Smooth muscle cell of the brain vasculature (primary cell): ENCODE measurements around the gene MYH7B.

Source experiments
- DNase-seq: peaks from one replicate; pipeline ENCODE4 v3.0.0-alpha.2; 2012; ENCODE audit warnings: low read depth, low spot score

MYH7B gene

GRCh38 chr20:34955231-34956040 is at the start of gene MYH7B, which contains the start of gene GSS:
TSS of gene MYH7B (plus strand) at chr20:34955868. CDS start at chr20:34978006, 22,138 bp downstream.
TSS of gene GSS (minus strand) at chr20:34955806. CDS start at chr20:34951852, 3,954 bp downstream.
- peak; percentile 92 for DNase-seq

GRCh38 chr20:34907616-34908469 is 47.8 kb upstream of the MYH7B start:
- peak; percentile 45 for DNase-seq

- DNase-seq: no peak
These were observed 40.5 kb upstream of the MYH7B start for GRCh38 chr20:34915131-34915530.

- no peak for DNase-seq
These were observed 39.8 kb upstream of the MYH7B start for GRCh38 chr20:34915749-34916455.

- DNase-seq: no peak
These were observed 38.8 kb upstream of the MYH7B start for GRCh38 chr20:34916774-34917354.

- no peak for DNase-seq
These were observed 35.6 kb upstream of the MYH7B start for GRCh38 chr20:34920055-34920454.

- no peak for DNase-seq
These were observed 34.2 kb upstream of the MYH7B start for GRCh38 chr20:34921436-34921835.

GRCh38 chr20:34922654-34923381 is 32.9 kb upstream of the MYH7B start:
- no peak for DNase-seq

GRCh38 chr20:34923414-34923813 is 32.3 kb upstream of the MYH7B start:
- no peak for DNase-seq

- DNase-seq: no peak
These were observed 30.3 kb upstream of the MYH7B start for GRCh38 chr20:34925341-34925740.

- no peak for DNase-seq
These were observed 29.7 kb upstream of the MYH7B start for GRCh38 chr20:34925981-34926380.

- DNase-seq: no peak
These were observed 29.1 kb upstream of the MYH7B start for GRCh38 chr20:34926581-34926980.

GRCh38 chr20:34927736-34928135 is 27.9 kb upstream of the MYH7B start:
- DNase-seq: no peak

GRCh38 chr20:34928411-34928810 is 27.3 kb upstream of the MYH7B start:
- DNase-seq: no peak

GRCh38 chr20:34931771-34932170 is 23.9 kb upstream of the MYH7B start:
- no peak for DNase-seq

GRCh38 chr20:34938466-34939163 is 17.1 kb upstream of the MYH7B start:
- DNase-seq: no peak

- DNase-seq: no peak
These were observed 15.6 kb upstream of the MYH7B start for GRCh38 chr20:34940081-34940481.

- no peak for DNase-seq
These were observed 14.4 kb upstream of the MYH7B start for GRCh38 chr20:34941226-34941625.

GRCh38 chr20:34942301-34942700 is 13.4 kb upstream of the MYH7B start:
- DNase-seq: no peak
